ENCODE measurements around the gene OPCML. TPM values are rescaled to one million over a fixed set of nuclear protein-coding genes. Genes with fewer than 3 reads are reported as not detected.

The OPCML gene
- total RNA-seq, 4 donors from 2014 or later, result 0.15 TPM; not detected in 3

GRCh38 chr11:132888226-132888625 lies 644.1 kb downstream of the OPCML start:
- Histone ChIP-seq H3K4me1 (no peaks in the 10 kb centered on the region), H3K4me3 (no peak overlapping the region), H3K27ac (no peak overlapping the region), H3K27me3 (no peaks in the 10 kb centered on the region), H3K36me3 (no peaks in the 10 kb centered on the region), H3K9me3 (no peaks in the 10 kb centered on the region)
- DNase-seq (ENCODE audit: low spot score in 2 of 2), result no peak
- TF ChIP-seq, protein P1, sequence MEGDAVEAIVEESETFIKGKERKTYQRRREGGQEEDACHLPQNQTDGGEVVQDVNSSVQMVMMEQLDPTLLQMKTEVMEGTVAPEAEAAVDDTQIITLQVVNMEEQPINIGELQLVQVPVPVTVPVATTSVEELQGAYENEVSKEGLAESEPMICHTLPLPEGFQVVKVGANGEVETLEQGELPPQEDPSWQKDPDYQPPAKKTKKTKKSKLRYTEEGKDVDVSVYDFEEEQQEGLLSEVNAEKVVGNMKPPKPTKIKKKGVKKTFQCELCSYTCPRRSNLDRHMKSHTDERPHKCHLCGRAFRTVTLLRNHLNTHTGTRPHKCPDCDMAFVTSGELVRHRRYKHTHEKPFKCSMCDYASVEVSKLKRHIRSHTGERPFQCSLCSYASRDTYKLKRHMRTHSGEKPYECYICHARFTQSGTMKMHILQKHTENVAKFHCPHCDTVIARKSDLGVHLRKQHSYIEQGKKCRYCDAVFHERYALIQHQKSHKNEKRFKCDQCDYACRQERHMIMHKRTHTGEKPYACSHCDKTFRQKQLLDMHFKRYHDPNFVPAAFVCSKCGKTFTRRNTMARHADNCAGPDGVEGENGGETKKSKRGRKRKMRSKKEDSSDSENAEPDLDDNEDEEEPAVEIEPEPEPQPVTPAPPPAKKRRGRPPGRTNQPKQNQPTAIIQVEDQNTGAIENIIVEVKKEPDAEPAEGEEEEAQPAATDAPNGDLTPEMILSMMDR (IDR thresholded peaks at IDR 0.05), result no peak
- TF ChIP-seq POLR2AphosphoS5 (IDR thresholded peaks at IDR 0.05) (no peak), POLR2A (IDR thresholded peaks at IDR 0.05) (no peak), EP300 (IDR thresholded peaks at IDR 0.05) (no peak)
- WGBS, result 66% methylated on average over 6 of the region's 6 CpGs

GRCh38 chr11:132886335-132886734 lies 646.0 kb downstream of the OPCML start:
- WGBS, result 79% methylated on average over 5 of the region's 6 CpGs
- Histone ChIP-seq H3K9me3 (no peaks in the 10 kb centered on the region), H3K4me1 (no peaks in the 10 kb centered on the region), H3K4me3 (no peak overlapping the region), H3K27me3 (no peaks in the 10 kb centered on the region), H3K36me3 (no peaks in the 10 kb centered on the region), H3K27ac (no peak overlapping the region)
- TF ChIP-seq POLR2A (IDR thresholded peaks at IDR 0.05) (no peak), EP300 (IDR thresholded peaks at IDR 0.05) (no peak), POLR2AphosphoS5 (IDR thresholded peaks at IDR 0.05) (no peak)
- TF ChIP-seq, protein P1 (IDR thresholded peaks at IDR 0.05), result no peak
- DNase-seq (ENCODE audit: low spot score in 2 of 2), result no peak

GRCh38 chr11:132883241-132883640 lies 649.1 kb downstream of the OPCML start:
- TF ChIP-seq POLR2AphosphoS5 (IDR thresholded peaks at IDR 0.05), result no peak
- TF ChIP-seq, protein P1 (IDR thresholded peaks at IDR 0.05), result no peak
- TF ChIP-seq EP300 (IDR thresholded peaks at IDR 0.05), result no peak
- no peak for TF ChIP-seq POLR2A (IDR thresholded peaks at IDR 0.05)

DNA sequence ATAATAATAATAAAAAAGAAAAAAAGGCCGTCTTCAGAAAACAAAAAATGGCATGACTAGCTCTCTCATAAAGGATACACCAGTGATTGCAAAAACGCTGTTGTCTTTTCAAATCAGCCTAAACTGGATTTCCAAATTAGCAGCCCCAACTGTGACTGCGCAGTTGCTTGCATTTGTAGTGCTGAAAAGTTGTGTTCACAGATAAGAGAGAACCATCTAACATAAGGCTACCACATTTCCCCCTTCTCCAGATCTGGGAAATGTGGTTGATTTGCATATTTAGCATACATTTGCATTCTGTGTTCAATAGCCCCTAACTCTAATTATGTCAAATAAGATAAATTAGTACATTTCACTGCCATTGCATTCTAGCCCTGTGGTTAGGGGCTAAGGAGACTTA lies 650.7 kb downstream of the OPCML start:
- TF ChIP-seq, protein P1 (IDR thresholded peaks at IDR 0.05), result no peak
- TF ChIP-seq EP300 (IDR thresholded peaks at IDR 0.05) (no peak), POLR2A (IDR thresholded peaks at IDR 0.05) (no peak), POLR2AphosphoS5 (IDR thresholded peaks at IDR 0.05) (no peak)
- Histone ChIP-seq H3K27me3 (no peaks in the 10 kb centered on the region), H3K9me3 (no peaks in the 10 kb centered on the region), H3K27ac (no peak overlapping the region), H3K36me3 (no peaks in the 10 kb centered on the region), H3K4me3 (no peak overlapping the region), H3K4me1 (no peaks in the 10 kb centered on the region)
- 55% methylated on average over 3 of the region's 3 CpGs for WGBS
- no peak for DNase-seq (ENCODE audit: low spot score in 2 of 2)

More at GRCh38 chr11:132883241-132883640, 649.1 kb downstream of the OPCML start:
- no peaks in the 10 kb centered on the region for H3K36me3 ChIP-seq
- H3K27me3 ChIP-seq, result no peaks in the 10 kb centered on the region
- no peak overlapping the region for H3K27ac ChIP-seq
- no peaks in the 10 kb centered on the region for H3K4me1 ChIP-seq
- WGBS, result 83% methylated on average over 3 of the region's 3 CpGs
- no peak for DNase-seq (ENCODE audit: low spot score in 2 of 2)
- H3K4me3 ChIP-seq, result no peak overlapping the region
- no peaks in the 10 kb centered on the region for H3K9me3 ChIP-seq

GRCh38 chr11:132878111-132878510 lies 654.2 kb downstream of the OPCML start:
- Histone ChIP-seq H3K27me3 (no peaks in the 10 kb centered on the region), H3K4me3 (no peak overlapping the region), H3K9me3 (no peaks in the 10 kb centered on the region), H3K4me1 (no peaks in the 10 kb centered on the region), H3K36me3 (no peaks in the 10 kb centered on the region), H3K27ac (no peak overlapping the region)
- 45% methylated on average over 5 of the region's 5 CpGs for WGBS
- DNase-seq (ENCODE audit: low spot score in 2 of 2), result no peak
- TF ChIP-seq, protein P1 (IDR thresholded peaks at IDR 0.05), result no peak
- TF ChIP-seq EP300 (IDR thresholded peaks at IDR 0.05) (no peak), POLR2AphosphoS5 (IDR thresholded peaks at IDR 0.05) (no peak), POLR2A (IDR thresholded peaks at IDR 0.05) (no peak)

Measured in suprapubic skin (tissue), 4 donors.